ENCODE results near the gene NRCAM. TPM values are rescaled to one million over a fixed set of nuclear protein-coding genes. Genes with fewer than 3 reads are reported as not detected.
"Not testable (repeated sequence)": the region's sequence is repeated elsewhere in the genome, so short reads cannot be mapped to it uniquely, and the experiment has no call there.

Gene NRCAM
- total and polyA plus RNA-seq, 12 donors: 71.6 to 222 (median 148) TPM

- no peak for DNase-seq
- peaks cover 0 to 15% of the 10 kb centered on the region in 2 donors for H3K36me3 ChIP-seq (replicated peaks in 1 of 2)
- H3K4me1 ChIP-seq (replicated peaks in 1 of 2): no peaks in the 10 kb centered on the region
- TF ChIP-seq POLR2A (IDR thresholded peaks at IDR 0.05) (no peak), CTCF (IDR thresholded peaks at IDR 0.05) (no peak)
- intact Hi-C loops (cut with DNase I): no loop called here
- 95 to 100% (median 97%) methylated on average over 2 of the region's 2 CpGs for WGBS, 4 donors
- H3K27ac ChIP-seq: no peak overlapping the region
- H3K9me3 ChIP-seq (replicated peaks in 1 of 3): no peaks in the 10 kb centered on the region
- no peaks in the 10 kb centered on the region for H3K27me3 ChIP-seq
- no peak overlapping the region for H3K4me3 ChIP-seq
Measured at GRCh38 chr7:108479751-108480150, 23.5 kb upstream of the NRCAM start.

GRCh38 chr7:108479118-108479517, 22.9 kb upstream of the NRCAM start:
- intact Hi-C loops (cut with DNase I): no loop called here
- DNase-seq: no peak
- no peak for TF ChIP-seq POLR2A (IDR thresholded peaks at IDR 0.05)
- TF ChIP-seq CTCF (IDR thresholded peaks at IDR 0.05): no peak
- peaks cover 0 to 15% of the 10 kb centered on the region in 2 donors for H3K36me3 ChIP-seq (replicated peaks in 1 of 2)
- H3K27me3 ChIP-seq: no peaks in the 10 kb centered on the region
- 93 to 95% (median 95%) methylated on average over 5 of the region's 5 CpGs for WGBS, 4 donors
- H3K27ac ChIP-seq: no peak overlapping the region
- H3K4me1 ChIP-seq (replicated peaks in 1 of 2): no peaks in the 10 kb centered on the region
- no peaks in the 10 kb centered on the region for H3K9me3 ChIP-seq (replicated peaks in 1 of 3)
- H3K4me3 ChIP-seq: no peak overlapping the region

- Histone ChIP-seq H3K4me1 (replicated peaks in 1 of 2) (no peaks in the 10 kb centered on the region), H3K36me3 (replicated peaks in 1 of 2) (no peaks in the 10 kb centered on the region), H3K27ac (no peak overlapping the region), H3K4me3 (no peak overlapping the region), H3K27me3 (no peaks in the 10 kb centered on the region), H3K9me3 (replicated peaks in 1 of 3) (no peaks in the 10 kb centered on the region)
- intact Hi-C loops (cut with DNase I): no loop called here
- 65 to 78% (median 77%) methylated on average over 4 of the region's 4 CpGs for WGBS, 4 donors
- DNase-seq: no peak
- TF ChIP-seq CTCF (IDR thresholded peaks at IDR 0.05) (no peak), POLR2A (IDR thresholded peaks at IDR 0.05) (no peak)
Measured at GRCh38 chr7:108468246-108468645, 12.0 kb upstream of the NRCAM start.

GRCh38 chr7:108467391-108467790, 11.2 kb upstream of the NRCAM start:
- Histone ChIP-seq H3K9me3 (replicated peaks in 1 of 3) (no peaks in the 10 kb centered on the region), H3K36me3 (replicated peaks in 1 of 2) (no peaks in the 10 kb centered on the region), H3K4me1 (replicated peaks in 1 of 2) (no peaks in the 10 kb centered on the region), H3K27ac (no peak overlapping the region), H3K27me3 (no peaks in the 10 kb centered on the region), H3K4me3 (no peak overlapping the region)
- DNase-seq: no peak
- WGBS, 4 donors: 30 to 49% (median 34%) methylated on average over 2 of the region's 2 CpGs
- intact Hi-C loops (cut with DNase I): no loop called here
- TF ChIP-seq POLR2A (IDR thresholded peaks at IDR 0.05): no peak
- TF ChIP-seq CTCF (IDR thresholded peaks at IDR 0.05): no peak

DNA sequence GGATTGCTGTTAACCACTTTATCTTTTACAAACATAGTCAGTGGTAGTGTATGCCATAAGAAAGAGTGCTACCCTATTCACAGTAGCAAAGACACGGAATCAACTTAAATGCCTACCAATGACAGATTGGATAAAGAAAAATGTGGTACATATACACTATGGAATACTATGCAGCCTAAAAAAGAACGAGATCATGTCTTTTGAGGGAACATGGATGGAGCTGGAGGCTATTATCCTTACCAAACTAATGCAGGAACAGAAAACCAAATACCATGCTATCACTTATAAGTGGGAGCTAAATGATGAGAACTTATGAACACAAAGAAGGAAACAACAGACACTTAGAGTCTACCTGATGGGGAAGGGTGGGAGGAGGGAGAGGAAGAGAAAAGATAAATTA, 10.1 kb upstream of the NRCAM start:
- DNase-seq; H3K4me3 ChIP-seq; H3K9me3 ChIP-seq (replicated peaks in 1 of 3); intact Hi-C loops (cut with DNase I); H3K27me3 ChIP-seq; H3K4me1 ChIP-seq (replicated peaks in 1 of 2); H3K27ac ChIP-seq; H3K36me3 ChIP-seq (replicated peaks in 1 of 2): not testable (repeated sequence)
- 69 to 96% (median 95%) methylated on average over 2 of the region's 2 CpGs for WGBS, 4 donors

All from adrenal gland (tissue), 12 donors.